Subcutaneous adipose tissue (tissue), 4 donors: Measurements from ENCODE around the gene SLC9A7. TPM values are rescaled to one million over a fixed set of nuclear protein-coding genes. Genes with fewer than 3 reads are reported as not detected.

ENCODE experiments used
- CTCF ChIP-seq: fragments of 450-650 bp; IDR thresholded peaks from one replicate; pipeline ENCODE4 v1.5.1; 2016; ENCODE audit warnings: low read depth, mild to moderate bottlenecking, control low read depth, antibody characterized with exemption, moderate library complexity
- total RNA-seq, 4 donors: library from RNA; depleted of rRNA; stranded (reverse); fragments of >200 nt; gene quantifications; one replicate each; pipeline ENCODE4 v1.1.0, GENCODE V29; 2016

SLC9A7 gene
- total RNA-seq, 4 donors from 2014 or later, result 1.5 to 15.5 (median 4.5) TPM

- no peak for TF ChIP-seq CTCF
Observed at GRCh38 chrX:46681849-46682248, 77.1 kb downstream of the SLC9A7 start.

- no peak for TF ChIP-seq CTCF
Observed at GRCh38 chrX:46678232-46678631, 80.7 kb downstream of the SLC9A7 start.

GRCh38 chrX:46676399-46677356 lies 82.2 kb downstream of the SLC9A7 start:
- TF ChIP-seq CTCF, result no peak

GRCh38 chrX:46673620-46674359 lies 85.1 kb downstream of the SLC9A7 start:
- TF ChIP-seq CTCF, result no peak

- no peak for TF ChIP-seq CTCF
Observed at GRCh38 chrX:46670316-46670715, 88.6 kb downstream of the SLC9A7 start.

- TF ChIP-seq CTCF, result no peak
Observed at GRCh38 chrX:46666831-46667230, 92.1 kb downstream of the SLC9A7 start.
